KMS-11 (cell line): ENCODE measurements around the gene HCN1.
"Not testable (repeated sequence)": the region's sequence is repeated elsewhere in the genome, so short reads cannot be mapped to it uniquely, and the experiment has no call there.

ENCODE experiments used
- H2AFZ ChIP-seq: fragments of 200-600 bp; sonication (generic); 2 replicates; pipeline ENCODE4 v1.6.1; 2016; ENCODE audit warnings: antibody characterized with exemption, mixed run types, low read depth
- H3K27ac ChIP-seq: fragments of 200-600 bp; sonication (generic); 2 replicates; pipeline ENCODE4 v1.6.1; 2016; ENCODE audit warnings: mild to moderate bottlenecking, mixed run types
- H3K27me3 ChIP-seq: fragments of 200-600 bp; sonication (generic); 2 replicates; pipeline ENCODE4 v1.6.1; 2017; ENCODE audit warnings: mild to moderate bottlenecking, low read depth, mixed run types, moderate library complexity; ENCODE audit not compliant: insufficient read depth
- H3K36me3 ChIP-seq: fragments of 200-600 bp; sonication (generic); 2 replicates; pipeline ENCODE4 v1.6.1; 2017; ENCODE audit warnings: mild to moderate bottlenecking, mixed run types; ENCODE audit not compliant: insufficient read depth
- H3K4me1 ChIP-seq: fragments of 200-600 bp; sonication (generic); 2 replicates; pipeline ENCODE4 v1.6.1; 2016; ENCODE audit warnings: mild to moderate bottlenecking, low read depth, mixed run types; ENCODE audit not compliant: poor library complexity, severe bottlenecking
- H3K4me2 ChIP-seq: fragments of 200-600 bp; sonication (generic); 2 replicates; pipeline ENCODE4 v1.7.0; 2016; ENCODE audit warnings: mild to moderate bottlenecking, mixed run types
- H3K4me3 ChIP-seq: fragments of 200-600 bp; sonication (generic); IDR thresholded peaks from 2 replicates; pipeline ENCODE4 v1.6.1; 2017; ENCODE audit warnings: low read depth, low read length, mixed read lengths; ENCODE audit not compliant: insufficient read depth
- H3K79me2 ChIP-seq: fragments of 200-600 bp; sonication (generic); 2 replicates; pipeline ENCODE4 v1.6.1; 2016; ENCODE audit warnings: low read depth, mixed run types; ENCODE audit not compliant: insufficient read depth
- H3K9ac ChIP-seq: fragments of 200-600 bp; sonication (generic); 2 replicates; pipeline ENCODE4 v1.6.1; 2016; ENCODE audit warnings: mild to moderate bottlenecking, mixed run types
- H4K20me1 ChIP-seq: fragments of 200-600 bp; sonication (generic); 2 replicates; pipeline ENCODE4 v1.6.1; 2016; ENCODE audit warnings: mild to moderate bottlenecking, mixed run types; ENCODE audit not compliant: insufficient read depth
- TF ChIP-seq, protein P1 (sequence below): fragments of 200-600 bp; sonication (generic); conservative IDR thresholded peaks from 2 replicates; pipeline ENCODE4 v1.6.1; 2017; ENCODE audit warnings: low read depth, mild to moderate bottlenecking, antibody characterized with exemption, low read length, moderate library complexity, mixed read lengths

The HCN1 gene

DNA sequence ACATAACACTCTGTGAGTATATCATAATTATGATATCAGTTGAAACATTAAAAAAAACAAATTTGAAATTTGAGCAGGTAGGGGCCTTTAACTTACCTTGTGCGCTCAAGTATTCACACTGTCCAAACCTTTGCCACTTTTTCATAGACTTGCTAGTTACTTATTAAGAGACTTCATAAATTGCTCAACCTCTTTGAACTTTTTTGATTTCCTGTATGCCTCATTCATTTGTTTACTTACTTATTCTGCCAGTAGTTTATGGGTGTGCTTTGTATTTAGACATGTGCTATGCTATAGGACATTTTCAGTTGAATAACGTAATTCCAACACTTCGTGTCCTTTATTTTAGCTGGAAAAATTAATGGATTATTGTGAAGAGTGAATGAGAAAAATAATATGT is 204.8 kb downstream of the HCN1 start:
- H3K9ac ChIP-seq: no peak overlapping the region
- H4K20me1 ChIP-seq: no peaks in the 10 kb centered on the region
- no peaks in the 10 kb centered on the region for H3K27me3 ChIP-seq
- H3K27ac ChIP-seq: no peak overlapping the region
- no peak overlapping the region for H2AFZ ChIP-seq
- no peak overlapping the region for H3K4me2 ChIP-seq
- H3K4me3 ChIP-seq: no peak overlapping the region
- H3K36me3 ChIP-seq: no peaks in the 10 kb centered on the region
- no peaks in the 10 kb centered on the region for H3K79me2 ChIP-seq
- no peaks in the 10 kb centered on the region for H3K4me1 ChIP-seq
- TF ChIP-seq, protein P1, sequence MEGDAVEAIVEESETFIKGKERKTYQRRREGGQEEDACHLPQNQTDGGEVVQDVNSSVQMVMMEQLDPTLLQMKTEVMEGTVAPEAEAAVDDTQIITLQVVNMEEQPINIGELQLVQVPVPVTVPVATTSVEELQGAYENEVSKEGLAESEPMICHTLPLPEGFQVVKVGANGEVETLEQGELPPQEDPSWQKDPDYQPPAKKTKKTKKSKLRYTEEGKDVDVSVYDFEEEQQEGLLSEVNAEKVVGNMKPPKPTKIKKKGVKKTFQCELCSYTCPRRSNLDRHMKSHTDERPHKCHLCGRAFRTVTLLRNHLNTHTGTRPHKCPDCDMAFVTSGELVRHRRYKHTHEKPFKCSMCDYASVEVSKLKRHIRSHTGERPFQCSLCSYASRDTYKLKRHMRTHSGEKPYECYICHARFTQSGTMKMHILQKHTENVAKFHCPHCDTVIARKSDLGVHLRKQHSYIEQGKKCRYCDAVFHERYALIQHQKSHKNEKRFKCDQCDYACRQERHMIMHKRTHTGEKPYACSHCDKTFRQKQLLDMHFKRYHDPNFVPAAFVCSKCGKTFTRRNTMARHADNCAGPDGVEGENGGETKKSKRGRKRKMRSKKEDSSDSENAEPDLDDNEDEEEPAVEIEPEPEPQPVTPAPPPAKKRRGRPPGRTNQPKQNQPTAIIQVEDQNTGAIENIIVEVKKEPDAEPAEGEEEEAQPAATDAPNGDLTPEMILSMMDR: no peak

DNA sequence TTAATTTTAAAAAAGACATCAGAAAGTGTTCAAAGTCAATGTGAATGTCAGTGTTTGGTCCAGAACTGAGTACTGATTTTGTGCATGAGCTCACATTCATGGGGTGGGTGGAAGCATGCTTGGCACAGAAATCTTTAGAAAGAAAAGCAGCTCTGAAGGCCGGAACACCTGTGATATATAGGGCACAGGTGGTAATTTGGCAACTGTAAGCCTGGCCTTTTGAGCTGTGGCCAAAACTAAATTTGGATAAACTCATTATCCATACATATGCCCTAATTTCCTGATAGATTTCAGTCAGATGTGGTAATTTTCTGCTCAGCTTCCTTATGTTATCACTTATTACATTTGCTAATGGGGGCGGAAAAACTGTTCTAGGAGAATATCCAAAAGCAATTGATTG is 211.4 kb downstream of the HCN1 start:
- TF ChIP-seq, protein P1: no peak

DNA sequence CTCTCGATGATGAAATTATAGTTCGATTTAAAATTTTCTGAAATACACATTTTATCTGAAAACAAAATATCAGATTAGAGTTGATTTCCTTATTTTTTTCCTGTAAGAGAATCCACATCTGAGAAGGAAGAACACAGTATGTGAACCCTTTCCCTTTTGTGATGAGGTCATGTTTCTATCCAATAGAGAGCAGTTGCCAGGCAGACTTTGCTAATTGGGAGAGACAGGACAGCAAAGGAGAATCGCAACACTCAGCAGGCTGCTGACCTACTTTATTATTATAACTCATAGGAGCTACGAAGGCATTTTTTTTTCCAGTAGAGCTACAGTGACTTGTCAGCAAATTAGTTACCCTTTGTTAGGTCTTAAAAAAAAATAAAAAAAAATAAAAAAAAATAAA is 242.1 kb downstream of the HCN1 start:
- Histone ChIP-seq H3K27me3 (no peaks in the 10 kb centered on the region), H3K36me3 (no peaks in the 10 kb centered on the region), H3K79me2 (no peaks in the 10 kb centered on the region), H3K27ac (no peak overlapping the region), H3K4me2 (no peak overlapping the region), H2AFZ (no peak overlapping the region), H3K4me1 (no peaks in the 10 kb centered on the region), H3K4me3 (no peak overlapping the region), H4K20me1 (no peaks in the 10 kb centered on the region), H3K9ac (no peak overlapping the region)
- TF ChIP-seq, protein P1: no peak

More for the DNA sequence above, 211.4 kb downstream of the HCN1 start:
- no peaks in the 10 kb centered on the region for H3K27me3 ChIP-seq
- no peaks in the 10 kb centered on the region for H3K36me3 ChIP-seq
- no peak overlapping the region for H3K4me3 ChIP-seq
- H3K4me2 ChIP-seq: no peak overlapping the region
- H3K9ac ChIP-seq: no peak overlapping the region
- no peak overlapping the region for H2AFZ ChIP-seq
- no peaks in the 10 kb centered on the region for H3K4me1 ChIP-seq
- no peak overlapping the region for H3K27ac ChIP-seq
- H4K20me1 ChIP-seq: no peaks in the 10 kb centered on the region
- H3K79me2 ChIP-seq: no peaks in the 10 kb centered on the region

DNA sequence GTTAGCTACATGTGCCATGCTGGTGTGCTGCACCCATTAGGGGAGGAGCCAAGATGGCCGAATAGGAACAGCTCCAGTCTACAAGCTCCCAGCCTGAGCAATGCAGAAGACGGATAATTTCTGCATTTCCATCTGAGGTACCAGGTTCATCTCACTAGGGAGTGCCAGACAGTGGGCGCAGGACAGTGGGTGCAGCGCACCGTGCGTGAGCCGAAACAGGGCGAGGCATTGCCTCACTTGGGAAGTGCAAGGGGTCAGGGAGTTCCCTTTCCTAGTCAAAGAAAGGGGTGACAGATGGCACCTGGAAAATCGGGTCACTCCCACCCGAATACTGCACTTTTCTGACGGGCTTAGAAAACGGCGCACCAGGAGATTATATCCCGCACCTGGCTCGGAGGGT is 251.3 kb downstream of the HCN1 start:
- not testable (repeated sequence) for H3K27ac ChIP-seq, H3K4me2 ChIP-seq, H3K36me3 ChIP-seq, H3K9ac ChIP-seq, H3K79me2 ChIP-seq, H3K4me1 ChIP-seq, H3K4me3 ChIP-seq, H2AFZ ChIP-seq, H4K20me1 ChIP-seq, H3K27me3 ChIP-seq

DNA sequence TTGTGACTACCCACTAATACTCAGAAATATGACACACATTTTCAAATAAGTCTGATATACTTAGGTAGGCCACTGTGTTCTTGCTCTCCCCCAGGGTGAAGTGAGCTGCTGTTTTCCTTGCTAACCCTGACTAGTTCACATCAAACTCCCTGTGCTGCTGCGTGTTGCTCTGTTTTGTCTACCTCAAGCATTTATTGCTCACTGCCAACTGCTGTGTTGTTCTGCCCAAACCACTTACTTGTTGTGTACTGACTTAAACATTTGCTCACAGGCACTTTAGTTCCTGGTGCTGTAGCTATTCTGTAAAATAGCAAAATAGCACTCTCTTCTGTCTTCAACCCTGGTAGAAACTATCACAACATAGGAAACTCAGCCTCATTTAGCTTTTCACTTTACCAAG is 255.7 kb downstream of the HCN1 start:
- Histone ChIP-seq H4K20me1 (no peaks in the 10 kb centered on the region), H3K4me2 (no peak overlapping the region), H3K27me3 (no peaks in the 10 kb centered on the region), H3K4me1 (no peaks in the 10 kb centered on the region), H2AFZ (no peak overlapping the region), H3K4me3 (no peak overlapping the region), H3K9ac (no peak overlapping the region), H3K79me2 (no peaks in the 10 kb centered on the region), H3K27ac (no peak overlapping the region), H3K36me3 (no peaks in the 10 kb centered on the region; the same call in 1 of the 2 replicates)
- TF ChIP-seq, protein P1: no peak
